Measurements from ENCODE around the gene ZBTB8OS.
A peak's percentile ranks its signal among the peaks of the same experiment; 100 is the strongest.
"Not testable (repeated sequence)": the region's sequence is repeated elsewhere in the genome, so short reads cannot be mapped to it uniquely, and the experiment has no call there.

The ZBTB8OS gene

GRCh38 chr1:32651461-32652073 lies 1.2 kb upstream of the ZBTB8OS start:
- H3K27ac Mint-ChIP-seq = peak overlapping the region; percentile 91
- H3K4me3 Mint-ChIP-seq = peak overlapping the region; percentile 97
- H3K9me3 Mint-ChIP-seq = no peaks in the 10 kb centered on the region
- H3K4me1 Mint-ChIP-seq = peaks cover 59% of the 10 kb centered on the region
- H3K27me3 Mint-ChIP-seq (ENCODE audit: low read depth, poor library complexity) = no peaks in the 10 kb centered on the region
- peaks cover 60% of the 10 kb centered on the region for H3K36me3 Mint-ChIP-seq (ENCODE audit: low read depth)
- TF ChIP-seq, protein P1, sequence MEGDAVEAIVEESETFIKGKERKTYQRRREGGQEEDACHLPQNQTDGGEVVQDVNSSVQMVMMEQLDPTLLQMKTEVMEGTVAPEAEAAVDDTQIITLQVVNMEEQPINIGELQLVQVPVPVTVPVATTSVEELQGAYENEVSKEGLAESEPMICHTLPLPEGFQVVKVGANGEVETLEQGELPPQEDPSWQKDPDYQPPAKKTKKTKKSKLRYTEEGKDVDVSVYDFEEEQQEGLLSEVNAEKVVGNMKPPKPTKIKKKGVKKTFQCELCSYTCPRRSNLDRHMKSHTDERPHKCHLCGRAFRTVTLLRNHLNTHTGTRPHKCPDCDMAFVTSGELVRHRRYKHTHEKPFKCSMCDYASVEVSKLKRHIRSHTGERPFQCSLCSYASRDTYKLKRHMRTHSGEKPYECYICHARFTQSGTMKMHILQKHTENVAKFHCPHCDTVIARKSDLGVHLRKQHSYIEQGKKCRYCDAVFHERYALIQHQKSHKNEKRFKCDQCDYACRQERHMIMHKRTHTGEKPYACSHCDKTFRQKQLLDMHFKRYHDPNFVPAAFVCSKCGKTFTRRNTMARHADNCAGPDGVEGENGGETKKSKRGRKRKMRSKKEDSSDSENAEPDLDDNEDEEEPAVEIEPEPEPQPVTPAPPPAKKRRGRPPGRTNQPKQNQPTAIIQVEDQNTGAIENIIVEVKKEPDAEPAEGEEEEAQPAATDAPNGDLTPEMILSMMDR (IDR thresholded peaks at IDR 0.05) = no peak
- no peak for DNase-seq

GRCh38 chr1:32650752-32651460 lies 556 bp upstream of the ZBTB8OS start, which contains the start of gene RBBP4:
RBBP4 (plus strand) TSS chr1:32651208; CDS start chr1:32651307, 99 bp downstream.
- TF ChIP-seq, protein P1 (IDR thresholded peaks at IDR 0.05) = no peak
- no peaks in the 10 kb centered on the region for H3K27me3 Mint-ChIP-seq (ENCODE audit: low read depth, poor library complexity)
- peak within 1 kb of the TSS; percentile 97 for H3K4me3 Mint-ChIP-seq
- no peaks in the 10 kb centered on the region for H3K9me3 Mint-ChIP-seq
- peaks cover 58% of the 10 kb centered on the region for H3K4me1 Mint-ChIP-seq
- peak within 1 kb of the TSS; percentile 100 for H3K27ac Mint-ChIP-seq
- peaks cover 57% of the 10 kb centered on the region for H3K36me3 Mint-ChIP-seq (ENCODE audit: low read depth)
- peak; percentile 98 for DNase-seq

- Mint-ChIP-seq H3K4me1 (peaks cover 28% of the 10 kb centered on the region), H3K27me3 (ENCODE audit: low read depth, poor library complexity) (no peaks in the 10 kb centered on the region), H3K4me3 (peak overlapping the region; percentile 75), H3K9me3 (no peaks in the 10 kb centered on the region), H3K27ac (no peak overlapping the region), H3K36me3 (ENCODE audit: low read depth) (peaks cover 31% of the 10 kb centered on the region)
- TF ChIP-seq, protein P1 (IDR thresholded peaks at IDR 0.05) = no peak
- no peak for DNase-seq
These were observed 2.8 kb downstream of the ZBTB8OS start for GRCh38 chr1:32647308-32648134.

- DNase-seq = no peak
- TF ChIP-seq, protein P1 (IDR thresholded peaks at IDR 0.05) = no peak
- peaks cover 29% of the 10 kb centered on the region for H3K36me3 Mint-ChIP-seq (ENCODE audit: low read depth)
- H3K4me3 Mint-ChIP-seq = no peak overlapping the region
- peak overlapping the region; percentile 95 for H3K27ac Mint-ChIP-seq
- peaks cover 8% of the 10 kb centered on the region for H3K4me1 Mint-ChIP-seq
- H3K9me3 Mint-ChIP-seq = no peaks in the 10 kb centered on the region
- H3K27me3 Mint-ChIP-seq (ENCODE audit: low read depth, poor library complexity) = no peaks in the 10 kb centered on the region
These were observed 5.9 kb downstream of the ZBTB8OS start for GRCh38 chr1:32644426-32644825.

- H3K27me3 Mint-ChIP-seq (ENCODE audit: low read depth, poor library complexity); H3K9me3 Mint-ChIP-seq; H3K4me3 Mint-ChIP-seq; H3K27ac Mint-ChIP-seq; DNase-seq; H3K4me1 Mint-ChIP-seq: not testable (repeated sequence)
- peaks cover 23% of the 10 kb centered on the region for H3K36me3 Mint-ChIP-seq (ENCODE audit: low read depth)
These were observed 8.0 kb downstream of the ZBTB8OS start for GRCh38 chr1:32642292-32642827.

Data from nephron progenitor cell (in vitro differentiated cells).